ENCODE data around the gene GHRHR. TPM values are rescaled to one million over a fixed set of nuclear protein-coding genes. Genes with fewer than 3 reads are reported as not detected.

GHRHR gene
- total and polyA plus RNA-seq, 8 donors: 0.31 to 0.51 (median 0.48) TPM; not detected in 5

- DNase-seq (no peak), ATAC-seq (no peak)
- intact Hi-C loops (cut with DNase I): no loop called here
- no peak overlapping the region for H3K4me3 ChIP-seq
- TF ChIP-seq CTCF (IDR thresholded peaks at IDR 0.05): no peak
- H3K27me3 ChIP-seq: no peaks in the 10 kb centered on the region
- H3K27ac ChIP-seq: no peak overlapping the region
- H3K9me3 ChIP-seq: no peaks in the 10 kb centered on the region
- no peaks in the 10 kb centered on the region for H3K36me3 ChIP-seq
- H3K4me1 ChIP-seq: no peaks in the 10 kb centered on the region
Measured at GRCh38 chr7:31022117-31022516, 58.4 kb downstream of the GHRHR start.

GRCh38 chr7:31022726-31023125 lies 59.0 kb downstream of the GHRHR start:
- intact Hi-C loops (cut with DNase I): no loop called here
- TF ChIP-seq CTCF (IDR thresholded peaks at IDR 0.05): no peak
- no peak for ATAC-seq
- Histone ChIP-seq H3K4me1 (no peaks in the 10 kb centered on the region), H3K36me3 (no peaks in the 10 kb centered on the region), H3K4me3 (no peak overlapping the region), H3K27me3 (no peaks in the 10 kb centered on the region), H3K9me3 (no peaks in the 10 kb centered on the region), H3K27ac (no peak overlapping the region)
- DNase-seq: no peak

- Histone ChIP-seq H3K36me3 (no peaks in the 10 kb centered on the region), H3K4me3 (no peak overlapping the region), H3K27ac (no peak overlapping the region), H3K4me1 (no peaks in the 10 kb centered on the region), H3K27me3 (no peaks in the 10 kb centered on the region), H3K9me3 (no peaks in the 10 kb centered on the region)
- no peak for TF ChIP-seq CTCF (IDR thresholded peaks at IDR 0.05)
- DNase-seq: no peak
- intact Hi-C loops (cut with DNase I): no loop called here
- ATAC-seq: no peak
Measured at GRCh38 chr7:31023877-31024276, 60.1 kb downstream of the GHRHR start.

- H3K27ac ChIP-seq: no peak overlapping the region
- H3K4me3 ChIP-seq: no peak overlapping the region
- no peak for TF ChIP-seq CTCF (IDR thresholded peaks at IDR 0.05)
- no peaks in the 10 kb centered on the region for H3K27me3 ChIP-seq
- DNase-seq (peak in 2 of 4 donors; percentile 44 to 72), ATAC-seq (peak; percentile 41)
- no peaks in the 10 kb centered on the region for H3K36me3 ChIP-seq
- H3K4me1 ChIP-seq: no peaks in the 10 kb centered on the region
- intact Hi-C loops (cut with DNase I): no loop called here
- H3K9me3 ChIP-seq: no peaks in the 10 kb centered on the region
Measured at GRCh38 chr7:31027161-31027965, 63.6 kb downstream of the GHRHR start.

- no peak overlapping the region for H3K27ac ChIP-seq
- DNase-seq (no peak), ATAC-seq (no peak)
- no peaks in the 10 kb centered on the region for H3K4me1 ChIP-seq
- intact Hi-C loops (cut with DNase I): no loop called here
- no peaks in the 10 kb centered on the region for H3K27me3 ChIP-seq
- H3K36me3 ChIP-seq: no peaks in the 10 kb centered on the region
- TF ChIP-seq CTCF (IDR thresholded peaks at IDR 0.05): no peak
- H3K9me3 ChIP-seq: no peaks in the 10 kb centered on the region
- no peak overlapping the region for H3K4me3 ChIP-seq
Measured at GRCh38 chr7:31028006-31028405, 64.3 kb downstream of the GHRHR start.
